NCI-H187 treated with DMSO at 0.1 percent for 48 hours (cell line): ENCODE data around the gene RAB3IL1.

ENCODE experiments used
- DNase-seq: peaks from one replicate; lab custom pipeline; 2025; lab: John Stamatoyannopoulos, UW

The RAB3IL1 gene

DNA sequence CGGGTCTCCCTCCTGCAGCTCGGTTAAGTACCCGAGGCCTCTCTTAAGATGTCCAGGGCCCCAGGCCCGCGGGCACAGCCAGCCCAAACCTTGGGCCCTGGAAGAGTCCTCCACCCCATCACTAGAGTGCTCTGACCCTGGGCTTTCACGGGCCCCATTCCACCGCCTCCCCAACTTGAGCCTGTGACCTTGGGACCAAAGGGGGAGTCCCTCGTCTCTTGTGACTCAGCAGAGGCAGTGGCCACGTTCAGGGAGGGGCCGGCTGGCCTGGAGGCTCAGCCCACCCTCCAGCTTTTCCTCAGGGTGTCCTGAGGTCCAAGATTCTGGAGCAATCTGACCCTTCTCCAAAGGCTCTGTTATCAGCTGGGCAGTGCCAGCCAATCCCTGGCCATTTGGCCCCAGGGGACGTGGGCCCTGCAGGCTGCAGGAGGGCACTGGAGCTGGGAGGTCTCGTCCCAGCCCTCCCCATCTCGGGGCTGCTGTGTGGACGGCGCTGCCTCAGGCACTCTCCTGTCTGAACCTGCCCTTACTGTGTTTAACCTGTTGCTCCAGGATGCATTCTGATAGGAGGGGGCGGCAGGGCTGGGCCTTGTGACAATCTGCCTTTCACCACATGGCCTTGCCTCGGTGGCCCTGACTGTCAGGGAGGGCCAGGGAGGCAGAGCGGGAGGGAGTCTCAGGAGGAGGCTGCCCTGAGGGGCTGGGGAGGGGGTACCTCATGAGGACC is 51.0 kb downstream of the RAB3IL1 start:
- DNase-seq = no peak

DNA sequence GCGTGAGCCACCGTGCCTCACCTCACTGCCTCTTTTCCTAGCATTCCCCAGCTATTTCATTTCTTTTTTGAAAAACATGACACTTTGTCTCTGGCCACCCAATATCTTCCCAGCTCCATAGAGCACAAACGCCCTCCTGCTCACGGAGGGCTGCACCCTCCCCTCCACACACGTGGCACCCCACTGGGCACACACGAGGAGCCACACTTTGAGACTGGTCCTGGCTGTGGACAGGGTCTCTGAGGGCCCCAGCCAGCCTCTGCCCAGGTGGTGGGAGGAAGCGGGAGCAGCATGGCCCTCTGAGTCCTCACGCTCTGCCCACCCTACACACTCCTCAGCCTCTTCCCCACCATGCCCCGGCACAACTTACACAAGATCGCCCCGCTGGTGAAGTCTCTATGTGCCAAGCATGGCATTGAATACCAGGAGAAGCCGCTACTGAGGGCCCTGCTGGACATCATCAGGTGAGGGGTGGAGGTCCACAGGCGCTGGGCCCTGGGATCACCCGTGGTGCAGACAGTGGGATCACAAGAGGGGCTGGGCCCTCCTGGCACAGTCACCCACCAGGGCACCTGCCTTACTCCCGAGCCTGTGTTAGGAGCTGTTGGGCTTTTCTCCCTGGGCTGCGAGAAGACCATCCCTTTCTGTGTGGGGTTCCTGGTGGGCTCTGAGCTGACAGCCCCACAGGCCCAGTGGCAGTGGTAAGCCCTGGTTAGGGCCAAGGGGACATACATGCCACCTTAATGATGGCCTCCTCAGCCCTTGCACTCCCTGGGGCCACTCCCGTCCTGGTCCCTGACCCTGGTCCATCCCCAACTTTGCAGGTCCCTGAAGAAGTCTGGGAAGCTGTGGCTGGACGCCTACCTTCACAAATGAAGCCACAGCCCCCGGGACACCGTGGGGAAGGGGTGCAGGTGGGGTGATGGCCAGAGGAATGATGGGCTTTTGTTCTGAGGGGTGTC is 52.3 kb downstream of the RAB3IL1 start:
- no peak for DNase-seq

DNA sequence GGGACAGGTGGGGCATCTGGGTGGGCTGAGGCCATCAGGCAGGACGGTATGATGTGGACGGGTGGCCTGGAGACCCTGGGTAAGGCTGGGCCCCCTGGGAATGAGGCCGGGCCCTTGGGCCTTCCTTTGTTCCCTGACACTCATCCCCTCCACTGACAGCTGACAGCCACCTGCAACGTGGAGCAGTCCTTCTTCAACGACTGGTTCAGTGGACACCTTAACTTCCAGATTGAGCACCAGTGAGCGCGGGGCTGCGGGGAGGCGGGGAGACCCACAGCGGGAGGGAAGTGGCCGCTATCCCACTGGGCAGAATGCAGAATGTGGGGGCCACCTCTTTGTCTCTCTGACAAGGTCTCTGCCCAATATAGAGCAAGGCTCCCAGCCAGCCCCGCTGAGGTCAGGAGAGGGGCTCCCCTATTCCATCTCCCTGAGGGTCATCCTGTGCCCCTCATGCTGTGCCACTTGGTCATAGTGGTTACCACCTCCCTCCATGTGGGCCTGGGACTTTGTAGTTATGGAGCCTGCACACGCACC is 53.8 kb downstream of the RAB3IL1 start:
- DNase-seq = no peak

DNA sequence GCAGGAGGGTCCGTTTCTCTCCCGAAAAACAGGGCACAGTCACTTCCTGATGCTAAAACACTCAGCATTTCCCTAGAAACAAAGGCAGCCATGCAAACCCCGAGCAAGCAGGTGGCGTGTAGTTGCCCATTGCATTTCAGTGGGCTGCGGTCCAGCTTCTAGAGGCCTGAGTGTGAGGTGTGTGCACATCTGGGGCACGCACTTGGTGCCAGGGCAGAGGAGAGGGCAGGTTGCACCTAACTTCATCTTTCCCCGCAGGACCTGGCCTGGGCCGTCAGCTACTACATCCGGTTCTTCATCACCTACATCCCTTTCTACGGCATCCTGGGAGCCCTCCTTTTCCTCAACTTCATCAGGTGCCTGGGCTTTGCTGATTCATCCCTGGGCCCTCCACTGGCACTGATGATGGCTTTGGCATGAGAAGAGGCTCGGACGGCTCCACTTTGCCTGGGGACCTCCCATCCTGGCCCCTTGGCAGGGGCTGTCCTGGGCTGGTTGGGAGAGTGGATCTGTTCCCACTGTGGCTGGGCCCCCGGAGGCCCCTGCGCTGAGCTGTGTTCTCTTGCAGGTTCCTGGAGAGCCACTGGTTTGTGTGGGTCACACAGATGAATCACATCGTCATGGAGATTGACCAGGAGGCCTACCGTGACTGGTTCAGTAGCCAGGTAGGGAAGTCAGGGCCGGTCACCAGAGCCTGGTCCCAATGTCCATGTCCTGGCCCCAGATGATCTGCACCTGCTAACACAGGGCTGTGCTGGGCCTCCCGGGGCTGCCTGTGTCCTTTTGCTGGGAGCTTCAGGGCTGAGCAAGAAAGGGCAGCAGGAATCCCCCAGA is 54.4 kb downstream of the RAB3IL1 start:
- no peak for DNase-seq

DNA sequence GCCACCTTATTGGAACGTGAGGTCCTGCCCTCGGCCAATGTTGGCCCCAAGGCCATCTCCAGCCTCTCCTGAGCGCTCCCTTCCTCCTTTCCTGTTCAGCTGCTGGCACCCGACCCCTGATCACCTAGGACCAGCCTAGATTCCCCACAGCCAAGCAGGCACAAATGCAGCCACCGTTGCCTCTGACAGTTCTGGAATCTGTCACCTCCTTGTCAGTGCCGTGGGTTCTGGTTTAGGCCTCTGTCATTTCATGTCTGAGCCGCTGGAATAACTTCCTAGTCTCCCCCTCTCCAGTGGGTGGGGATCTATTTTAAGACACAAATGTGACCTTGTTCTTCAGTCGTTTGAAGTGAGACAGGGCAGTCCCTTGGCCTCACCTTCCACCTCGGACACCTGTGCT is 55.7 kb downstream of the RAB3IL1 start:
- DNase-seq = no peak

DNA sequence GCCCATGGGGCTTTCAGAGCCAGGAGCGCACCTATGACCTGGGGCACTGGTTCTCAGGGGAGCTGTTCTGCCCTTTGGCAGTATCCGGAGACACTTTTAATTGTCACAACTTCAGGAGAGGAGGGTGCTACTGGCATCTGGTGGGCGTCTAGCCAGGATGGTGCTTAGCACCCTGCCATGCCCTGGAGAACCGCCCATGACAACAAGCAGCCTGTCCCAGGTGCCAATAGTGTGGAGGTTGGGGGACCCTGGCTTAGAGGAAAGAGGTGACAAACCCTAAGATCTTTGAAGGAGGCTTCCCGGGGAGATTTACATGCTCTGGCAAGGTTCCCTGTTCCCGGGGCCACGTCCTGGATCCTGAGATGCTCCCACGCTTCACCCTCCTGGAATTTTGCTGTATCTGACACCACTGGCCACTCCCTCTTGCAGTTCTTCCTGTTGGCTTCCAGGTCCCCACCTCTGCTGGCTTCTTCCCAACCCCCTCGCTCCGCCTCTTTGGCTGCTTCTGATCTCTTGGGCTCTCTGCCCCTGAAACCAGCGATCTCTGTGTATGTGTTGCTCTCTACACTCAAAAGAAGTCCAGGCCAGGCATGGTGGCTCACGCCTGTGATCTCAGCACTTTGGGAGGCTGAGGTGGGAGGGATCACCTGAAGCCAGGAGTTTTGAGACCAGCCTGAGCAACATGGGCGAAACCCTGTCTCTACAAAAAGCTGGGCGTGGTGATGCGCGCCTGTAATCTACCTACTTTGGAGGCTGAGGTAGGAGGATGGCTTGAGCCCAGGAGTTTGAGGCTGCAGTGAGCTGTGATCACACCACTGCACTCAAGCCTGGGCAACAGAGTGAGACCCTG is 57.1 kb downstream of the RAB3IL1 start:
- DNase-seq = no peak

DNA sequence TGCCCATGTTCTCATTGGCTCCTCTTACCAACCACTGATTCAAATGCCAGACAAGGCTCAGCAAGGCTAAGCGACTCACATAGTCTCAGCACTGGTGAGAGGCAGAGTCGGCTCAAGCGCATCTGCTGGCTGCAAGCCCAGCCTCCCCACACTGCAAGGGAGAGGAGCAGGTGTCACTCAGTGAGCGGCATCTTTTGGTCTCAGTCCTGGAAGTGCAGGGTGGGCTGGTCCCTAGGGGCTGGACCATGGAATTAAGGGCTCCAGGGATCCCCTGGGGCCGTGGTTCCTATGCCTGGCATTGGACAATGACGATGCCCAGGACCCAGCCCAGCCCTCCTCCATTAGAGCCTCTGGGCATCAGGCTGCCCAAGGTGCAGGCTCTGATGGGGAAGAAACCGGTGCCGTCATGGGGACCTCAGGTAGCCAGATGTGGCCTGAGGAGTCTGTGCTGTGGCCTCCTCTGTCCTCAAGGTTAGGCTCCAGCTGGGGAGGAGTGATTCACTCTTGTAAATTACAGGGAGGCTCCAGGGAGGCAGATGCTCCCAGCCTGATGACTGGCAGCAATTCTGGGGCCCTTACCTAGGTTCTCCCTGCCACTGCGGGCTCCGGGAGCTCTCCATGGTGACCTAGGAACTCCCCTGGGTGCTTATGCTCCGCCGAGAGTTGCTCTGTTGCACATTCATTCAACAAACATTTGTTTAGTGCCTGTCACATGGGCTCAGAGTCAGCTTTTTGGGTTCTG is 61.3 kb downstream of the RAB3IL1 start:
- no peak for DNase-seq

DNA sequence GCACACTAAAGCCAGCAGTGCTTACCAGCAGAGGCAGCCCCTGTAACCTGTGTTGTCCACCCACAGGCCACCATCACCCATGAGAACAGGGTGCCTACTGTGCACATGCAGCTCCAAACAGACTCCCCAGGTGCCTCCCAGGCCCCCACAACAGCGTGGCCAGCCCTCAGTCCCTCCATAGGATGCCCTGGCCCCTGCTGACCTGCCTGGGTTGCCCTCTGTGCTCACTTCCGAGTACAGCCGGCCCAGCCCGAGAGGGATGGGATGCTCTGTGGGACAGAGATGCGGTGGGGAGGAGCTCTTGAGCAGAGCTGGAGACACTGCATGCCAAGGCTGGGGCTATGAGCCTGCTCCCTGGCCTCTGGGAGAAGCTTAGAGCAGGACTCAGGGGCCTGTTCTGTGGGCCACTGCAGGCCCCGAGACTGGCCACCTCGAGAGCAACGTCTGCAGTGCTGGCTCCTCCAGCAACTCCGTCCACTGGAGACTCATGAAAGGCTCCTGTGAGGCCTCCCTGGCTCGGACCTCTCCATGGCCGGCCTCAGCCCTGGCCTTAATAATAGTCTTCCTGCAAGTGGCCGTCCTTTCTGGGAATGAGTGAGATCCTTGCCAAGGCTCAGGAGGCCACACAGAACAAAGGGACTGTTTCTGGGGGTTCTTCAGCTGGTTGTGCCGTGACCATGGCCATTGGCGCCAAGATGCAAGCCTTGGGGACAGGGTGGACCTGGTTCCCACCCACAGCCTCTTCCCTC is 62.2 kb downstream of the RAB3IL1 start:
- no peak for DNase-seq

DNA sequence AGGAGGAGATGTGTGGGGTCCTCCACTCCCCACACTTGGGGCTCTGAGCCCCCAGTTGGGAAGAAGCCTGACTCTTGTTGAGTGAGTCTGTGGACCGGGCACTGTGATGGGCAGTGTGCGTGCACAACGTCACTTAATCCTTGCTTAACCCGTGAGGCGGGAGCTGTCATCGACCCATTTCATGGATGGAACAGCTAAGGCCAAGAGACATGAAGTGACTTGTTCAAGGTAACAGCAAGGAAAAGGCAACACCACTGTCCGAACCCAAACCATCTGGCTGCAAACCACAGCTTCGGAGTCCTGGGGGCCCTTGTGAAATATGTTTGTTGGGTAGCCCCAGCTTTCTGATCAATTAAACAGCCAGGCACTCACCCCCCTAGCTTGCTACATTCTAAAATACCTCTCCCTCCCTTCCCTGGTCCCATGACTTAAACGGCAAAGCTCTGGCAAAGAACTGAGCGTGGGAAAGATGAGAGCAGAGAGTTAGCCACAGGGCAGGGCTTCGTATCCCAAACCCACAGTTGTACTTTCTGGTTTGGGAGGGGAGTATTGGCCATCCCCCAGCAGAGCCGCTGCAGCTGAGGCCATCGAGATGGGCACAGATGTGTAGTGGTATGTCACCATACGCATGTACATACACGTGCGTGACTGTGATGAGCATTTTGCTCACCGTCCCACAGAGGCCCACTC is 63.0 kb downstream of the RAB3IL1 start:
- DNase-seq = no peak

DNA sequence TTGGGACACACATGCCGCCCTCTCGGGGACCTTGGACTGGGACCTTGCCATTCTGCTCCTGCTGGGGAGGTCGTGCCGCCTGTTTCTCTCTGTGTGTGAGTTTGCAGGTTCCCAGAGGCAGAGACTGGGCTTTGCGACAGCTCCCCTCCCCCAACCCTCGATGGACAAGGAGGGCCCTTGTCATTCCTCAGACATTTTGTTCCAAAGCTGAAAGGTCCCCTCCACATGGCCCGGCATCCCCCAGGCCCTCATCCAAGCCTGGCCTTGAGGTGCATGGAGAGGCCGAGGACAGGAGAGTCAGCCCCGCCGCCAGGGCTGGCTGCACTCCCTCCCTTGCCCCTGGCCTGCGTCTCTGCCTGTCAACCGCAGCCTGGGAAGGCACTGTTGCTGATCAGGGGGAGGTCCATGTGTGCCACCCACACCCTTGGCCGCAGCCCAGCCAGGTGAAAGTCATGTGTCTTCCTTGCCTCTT is 63.6 kb downstream of the RAB3IL1 start:
- no peak for DNase-seq

DNA sequence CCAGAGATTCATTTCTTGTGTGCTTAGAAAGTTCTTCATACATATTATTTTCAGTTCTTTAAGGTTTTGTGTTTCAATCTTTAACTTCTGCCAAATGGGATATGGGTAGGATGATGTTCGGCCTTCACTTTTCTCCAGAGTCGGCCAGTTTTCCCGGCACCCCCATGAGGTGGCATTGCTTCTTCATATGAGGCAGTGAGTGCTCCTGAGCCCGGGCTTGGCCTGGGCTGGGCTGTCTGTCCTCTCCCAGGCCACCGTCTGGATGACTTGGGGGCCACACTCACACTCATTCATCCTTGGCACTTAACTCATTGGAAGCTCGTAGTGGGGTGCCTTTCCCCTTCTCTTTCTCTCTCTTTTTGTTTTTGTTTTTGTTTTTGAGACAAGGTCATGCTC is 65.5 kb downstream of the RAB3IL1 start:
- DNase-seq = no peak

DNA sequence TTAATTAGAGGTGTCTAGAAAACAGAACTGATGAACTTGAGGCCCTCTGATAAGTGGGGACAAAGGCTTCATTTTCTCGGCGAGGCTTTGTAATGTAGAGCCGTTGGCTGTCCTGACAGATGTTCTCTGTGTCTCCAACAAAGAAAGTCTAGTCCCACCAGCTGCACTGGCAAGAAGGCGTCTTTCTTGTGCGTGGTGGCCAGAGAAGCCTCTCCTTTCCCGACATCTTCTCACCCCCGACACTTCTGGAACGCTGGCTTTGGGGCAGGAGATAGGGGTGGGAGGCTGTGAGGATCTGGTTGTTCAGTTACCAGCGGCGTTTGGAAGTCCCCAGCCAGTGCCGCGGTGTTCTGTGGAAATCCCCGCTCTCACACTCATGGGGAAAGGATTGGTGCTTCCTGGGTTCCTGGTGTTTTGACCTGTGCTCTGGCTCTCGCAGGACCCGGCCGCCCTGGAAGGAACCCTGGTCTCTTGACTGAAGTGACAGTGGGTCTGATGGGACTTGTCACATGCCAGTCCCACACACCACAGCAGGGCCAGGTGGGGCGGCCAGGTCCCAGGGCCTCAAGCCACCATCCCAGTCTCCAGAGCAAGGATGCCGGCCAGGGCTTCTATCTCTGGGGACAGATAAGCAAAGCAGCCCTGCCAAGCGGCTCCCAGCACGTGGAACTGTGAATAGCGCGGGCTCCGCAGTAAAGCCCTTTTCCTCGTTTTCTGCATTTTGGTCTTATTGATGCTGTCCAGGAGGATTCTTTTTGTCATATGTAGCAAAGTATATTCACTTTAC is 66.1 kb downstream of the RAB3IL1 start:
- no peak for DNase-seq

DNA sequence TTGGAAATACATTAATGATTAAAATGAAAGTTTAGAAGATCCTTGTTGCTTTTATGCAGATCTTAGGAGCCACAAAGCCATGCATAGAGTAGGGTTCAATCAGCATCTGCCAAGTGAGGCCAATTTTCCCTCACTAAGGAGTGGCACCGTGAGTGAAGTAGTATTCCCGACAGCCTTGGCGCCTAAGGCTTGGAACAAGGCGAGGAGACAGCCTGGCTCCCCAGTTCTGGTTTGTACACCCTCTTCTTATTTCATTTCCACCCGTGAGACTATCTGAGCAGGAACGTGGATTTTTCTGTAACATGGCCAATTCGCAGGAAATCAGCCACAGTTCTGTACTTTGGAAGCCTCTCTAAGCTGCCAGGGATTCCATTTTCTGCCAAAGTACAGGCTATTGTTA is 66.7 kb downstream of the RAB3IL1 start:
- no peak for DNase-seq

DNA sequence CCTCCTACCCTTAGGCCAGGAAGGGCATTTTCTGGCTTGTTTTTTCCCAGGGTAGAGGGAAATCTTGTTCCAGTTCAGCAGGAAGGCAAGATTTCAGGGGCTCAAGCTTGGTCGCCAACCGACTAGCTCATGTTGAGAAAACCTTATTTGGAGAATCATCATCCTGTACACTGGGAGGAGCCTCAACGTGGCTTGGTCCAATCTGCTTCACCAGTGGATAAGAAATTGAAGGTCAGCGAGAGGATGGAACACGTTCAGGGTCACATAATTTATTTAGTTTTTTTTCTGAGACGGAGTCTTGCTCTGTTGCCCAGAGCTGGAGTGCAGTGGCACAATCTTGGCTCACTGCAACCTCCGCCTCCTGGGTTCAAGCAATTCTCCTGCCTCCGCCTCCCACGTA is 68.7 kb downstream of the RAB3IL1 start:
- no peak for DNase-seq

DNA sequence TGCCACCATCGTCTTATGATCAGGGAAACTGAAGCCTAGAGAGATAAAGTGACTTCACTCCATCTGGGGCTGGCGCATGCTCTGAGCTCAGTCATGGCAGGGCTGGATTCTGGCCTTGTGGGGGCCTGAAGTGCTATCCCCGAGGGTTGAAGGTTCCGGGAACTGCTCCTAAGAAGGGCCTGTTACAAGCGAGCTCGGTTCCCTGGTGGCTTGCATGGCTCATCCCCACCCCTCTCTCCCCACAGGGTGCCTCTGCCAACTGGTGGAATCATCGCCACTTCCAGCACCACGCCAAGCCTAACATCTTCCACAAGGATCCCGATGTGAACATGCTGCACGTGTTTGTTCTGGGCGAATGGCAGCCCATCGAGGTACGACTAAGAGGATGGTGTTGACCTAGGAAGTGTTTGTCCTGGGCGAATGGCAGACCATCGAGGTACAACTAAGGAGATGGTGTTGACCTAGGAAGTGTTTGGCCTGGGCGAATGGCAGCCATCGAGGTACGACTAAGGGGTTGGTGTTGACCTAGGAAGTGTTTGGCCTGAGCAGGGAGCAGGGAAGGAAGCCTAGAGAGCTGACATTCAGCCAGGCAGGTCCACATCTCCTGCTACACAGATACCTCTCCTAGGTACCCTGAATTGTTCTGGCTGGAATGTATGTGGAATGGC is 69.3 kb downstream of the RAB3IL1 start:
- no peak for DNase-seq
